CD4-positive, alpha-beta T cell treated with Interleukin-2 at 100 ng/mL for 4 hours (primary cell): Measurements from ENCODE around the gene THSD1.
"Not testable (repeated sequence)": the region's sequence is repeated elsewhere in the genome, so short reads cannot be mapped to it uniquely, and the experiment has no call there.

Source experiments
- DNase-seq: peaks from one replicate; pipeline ENCODE4 v3.0.0-alpha.2; 2020; ENCODE audit warnings: low spot score

The THSD1 gene

GRCh38 chr13:52411629-52412028, 5.7 kb upstream of the THSD1 start:
- no peak for DNase-seq

- not testable (repeated sequence) for DNase-seq
Measured at GRCh38 chr13:52408071-52408658, 2.2 kb upstream of the THSD1 start.

GRCh38 chr13:52407436-52407835, 1.5 kb upstream of the THSD1 start:
- DNase-seq, result not testable (repeated sequence)

- no peak for DNase-seq
Measured at GRCh38 chr13:52406629-52407028, 657 bp upstream of the THSD1 start.

- no peak for DNase-seq
Measured at GRCh38 chr13:52405369-52405766, 604 bp downstream of the THSD1 start.

- DNase-seq, result no peak
Measured at GRCh38 chr13:52399708-52400107, 6.3 kb downstream of the THSD1 start.

- no peak for DNase-seq
Measured at GRCh38 chr13:52399046-52399445, 6.9 kb downstream of the THSD1 start.

- DNase-seq, result no peak
Measured at GRCh38 chr13:52395704-52396103, 10.3 kb downstream of the THSD1 start.

- DNase-seq, result no peak
Measured at GRCh38 chr13:52394586-52394985, 11.4 kb downstream of the THSD1 start.

GRCh38 chr13:52393572-52394357, 12.2 kb downstream of the THSD1 start:
- DNase-seq, result no peak

GRCh38 chr13:52387721-52388120, 18.3 kb downstream of the THSD1 start:
- DNase-seq, result no peak

GRCh38 chr13:52385870-52386269, 20.1 kb downstream of the THSD1 start:
- DNase-seq, result no peak

GRCh38 chr13:52383366-52383765, 22.6 kb downstream of the THSD1 start:
- DNase-seq, result no peak

GRCh38 chr13:52378312-52378711, 27.7 kb downstream of the THSD1 start:
- no peak for DNase-seq

- no peak for DNase-seq
Measured at GRCh38 chr13:52377898-52378297, 28.1 kb downstream of the THSD1 start.

- no peak for DNase-seq
Measured at GRCh38 chr13:52374873-52375411, 31.0 kb downstream of the THSD1 start.

GRCh38 chr13:52374389-52374788, 31.6 kb downstream of the THSD1 start:
- DNase-seq, result no peak

- DNase-seq, result not testable (repeated sequence)
Measured at GRCh38 chr13:52373277-52373676, 32.7 kb downstream of the THSD1 start.

GRCh38 chr13:52371736-52372247, 34.2 kb downstream of the THSD1 start:
- DNase-seq, result no peak

- DNase-seq, result no peak
Measured at GRCh38 chr13:52366291-52366690, 39.7 kb downstream of the THSD1 start.

GRCh38 chr13:52362169-52362887, 43.6 kb downstream of the THSD1 start:
- not testable (repeated sequence) for DNase-seq

- no peak for DNase-seq
Measured at GRCh38 chr13:52361225-52361624, 44.7 kb downstream of the THSD1 start.

- no peak for DNase-seq
Measured at GRCh38 chr13:52359534-52359933, 46.4 kb downstream of the THSD1 start.
